PC-3 (cell line): ENCODE data around the gene UPF2. TPM values are rescaled to one million over a fixed set of nuclear protein-coding genes. Genes with fewer than 3 reads are reported as not detected.

ENCODE experiments used
- ATAC-seq: fragments of 200-7000 bp; cut with Tn5 transposase; 2 replicates; pipeline ENCODE4 v1.9.1; 2020; ENCODE audit warnings: mild to moderate bottlenecking, moderate library complexity
- BruUV-seq: library from RNA; stranded (reverse); fragments of 400-500 nt; replicated peaks from 2 replicates; lab custom pipeline; 2021; lab: Mats Ljungman, UMichigan
- CTCF ChIA-PET: fragments of 300-600 bp; sonication (Branson Sonifier 250); formaldehyde crosslinking; loops from one replicate; lab custom pipeline; 2022; ENCODE audit warnings: antibody characterized with exemption; lab: Charles Lee
- POLR2A ChIA-PET: fragments of 300-600 bp; sonication (Branson Sonifier 250); formaldehyde crosslinking; loops from one replicate; lab custom pipeline; 2022; ENCODE audit warnings: antibody characterized with exemption; ENCODE audit not compliant: unreplicated experiment; lab: Charles Lee
- DNase-seq: peaks from one replicate; pipeline ENCODE4 v3.0.0-alpha.2; 2015
- H2AFZ ChIP-seq: fragments of 300-600 bp; sonication (generic); 2 replicates; pipeline ENCODE4 v1.6.0; 2016; ENCODE audit warnings: antibody characterized with exemption, low read length
- H3F3A ChIP-seq: fragments of 300-600 bp; sonication (generic); one replicate; pipeline ENCODE4 v1.6.0; 2017; ENCODE audit warnings: antibody characterized with exemption, low read length, control low read depth, mild to moderate bottlenecking; ENCODE audit not compliant: unreplicated experiment
- H3K27ac ChIP-seq: fragments of 300-600 bp; sonication (generic); 2 replicates; pipeline ENCODE4 v1.5.1; 2016; ENCODE audit warnings: mild to moderate bottlenecking, low read length
- H3K27me3 ChIP-seq: fragments of 300-600 bp; sonication (generic); 2 replicates; pipeline ENCODE4 v1.6.1; 2016; ENCODE audit warnings: low read length, mixed read lengths
- H3K36me3 ChIP-seq: fragments of 300-600 bp; sonication (generic); 2 replicates; pipeline ENCODE4 v1.6.1; 2016; ENCODE audit warnings: low read depth, mixed run types, low read length, mixed read lengths
- H3K4me1 ChIP-seq: fragments of 300-600 bp; sonication (generic); 2 replicates; pipeline ENCODE4 v1.5.1; 2016; ENCODE audit warnings: low read length; ENCODE audit not compliant: insufficient read depth
- H3K4me2 ChIP-seq: fragments of 300-600 bp; sonication (generic); 2 replicates; pipeline ENCODE4 v1.6.0; 2016; ENCODE audit warnings: low read length
- H3K4me3 ChIP-seq: fragments of 300-600 bp; sonication (generic); 2 replicates; pipeline ENCODE4 v1.5.1; 2016; ENCODE audit warnings: mild to moderate bottlenecking, low read length, mixed read lengths
- H3K79me2 ChIP-seq: fragments of 300-600 bp; sonication (generic); 2 replicates; pipeline ENCODE4 v1.6.1; 2017; ENCODE audit warnings: low read length, mixed read lengths
- H3K9ac ChIP-seq: fragments of 300-600 bp; sonication (generic); 2 replicates; pipeline ENCODE4 v1.6.0; 2016; ENCODE audit warnings: mild to moderate bottlenecking, low read length
- H3K9me2 ChIP-seq: fragments of 300-600 bp; sonication (generic); replicated peaks from 2 replicates; pipeline ENCODE4 v1.6.1; 2016; ENCODE audit warnings: mixed run types, low read length, mixed read lengths
- H3K9me3 ChIP-seq: fragments of 300-600 bp; sonication (generic); 2 replicates; pipeline ENCODE4 v1.6.1; 2016; ENCODE audit warnings: low read length, mixed read lengths
- H4K20me1 ChIP-seq: fragments of 300-600 bp; sonication (generic); 2 replicates; pipeline ENCODE4 v1.6.1; 2016; ENCODE audit warnings: low read length, mixed read lengths
- CTCF ChIP-seq: fragments of 300-600 bp; sonication (generic); conservative IDR thresholded peaks from 2 replicates; pipeline ENCODE4 v1.5.1; 2017; ENCODE audit warnings: antibody characterized with exemption, low read depth, mild to moderate bottlenecking, low read length
- EZH2 ChIP-seq: fragments of 300-600 bp; sonication (generic); IDR thresholded peaks from one replicate; pipeline ENCODE4 v1.6.1; 2017; ENCODE audit warnings: antibody characterized with exemption, mild to moderate bottlenecking, low read length; ENCODE audit not compliant: unreplicated experiment
- EZH2phosphoT487 ChIP-seq: fragments of 300-600 bp; sonication (generic); IDR thresholded peaks from 2 replicates; pipeline ENCODE4 v1.6.1; 2018; ENCODE audit warnings: mild to moderate bottlenecking, antibody characterized with exemption, low read length, borderline replicate concordance
- intact Hi-C: fragments of 100-400 bp; cut with micrococcal nuclease; formaldehyde crosslinking; loops from 2 replicates; pipeline ENCODE4 v1.9.0; 2023
- total RNA-seq: library from RNA; depleted of rRNA; stranded (reverse); fragments of >200 nt; gene quantifications from 2 replicates; pipeline ENCODE4 v1.2.3, GENCODE V29; 2014

The UPF2 gene
- total RNA-seq, 1 experiment from 2014 or later, result 12.0 TPM

- H3F3A ChIP-seq, result no peaks in the 10 kb centered on the region
- ChIA-PET POLR2A (interaction anchor here (0.5 kb wide), 1 partner anchor 59 kb away, joined by 3 read pairs; no protein-coding TSS in a partner anchor), CTCF (interaction anchor here (0.6 kb wide), 1 partner anchor 286 kb away, joined by 7 read pairs; no protein-coding TSS in a partner anchor)
- peaks cover 7% of the 10 kb centered on the region; the same call in 1 of the 2 replicates for H3K4me1 ChIP-seq
- H3K9ac ChIP-seq, result peak within 1 kb of the TSS; percentile 93
- peaks cover 16% of the 10 kb centered on the region for H3K79me2 ChIP-seq
- no peaks in the 10 kb centered on the region for H3K9me2 ChIP-seq
- no peaks in the 10 kb centered on the region for H3K27me3 ChIP-seq
- H3K4me3 ChIP-seq, result peak within 1 kb of the TSS; percentile 78
- H3K9me3 ChIP-seq, result no peaks in the 10 kb centered on the region
- no TSS peak for BruUV-seq
- no peaks in the 10 kb centered on the region for H4K20me1 ChIP-seq
- TF ChIP-seq EZH2 (no peak), CTCF (no peak), EZH2phosphoT487 (no peak)
- H3K4me2 ChIP-seq, result peak within 1 kb of the TSS; percentile 77
- DNase-seq (peak; percentile 92), ATAC-seq (peak; percentile 98)
- no peak within 1 kb of the TSS for H3K27ac ChIP-seq
- peak within 1 kb of the TSS; percentile 63 for H2AFZ ChIP-seq
- H3K36me3 ChIP-seq, result no peaks in the 10 kb centered on the region
- intact Hi-C loops, result no loop called here
Observed at GRCh38 chr10:12068449-12069269, 26.1 kb upstream of the UPF2 start, which contains the start of gene DHTKD1. DHTKD1 (plus strand) TSS chr10:12068954; CDS start chr10:12069034, 80 bp downstream.

- BruUV-seq, result no TSS peak
- peak; percentile 39 for ATAC-seq
- peak overlapping the region; percentile 20; the same call in 1 of the 2 replicates for H2AFZ ChIP-seq
- no peaks in the 10 kb centered on the region for H3K9me2 ChIP-seq
- H3K27ac ChIP-seq, result peak overlapping the region; percentile 23; the same call in 1 of the 2 replicates
- no peaks in the 10 kb centered on the region for H3K27me3 ChIP-seq
- no peaks in the 10 kb centered on the region for H4K20me1 ChIP-seq
- intact Hi-C loops, result loop anchor here (1.0 kb wide), 1 partner anchor 24 kb away; no protein-coding TSS in a partner anchor
- no peaks in the 10 kb centered on the region for H3K36me3 ChIP-seq
- no peak overlapping the region for H3K4me3 ChIP-seq
- ChIA-PET CTCF (no interaction called here), POLR2A (no interaction called here)
- peak; percentile 62 for DNase-seq
- no peaks in the 10 kb centered on the region for H3K9me3 ChIP-seq
- H3K4me1 ChIP-seq, result peaks cover 7% of the 10 kb centered on the region; the same call in 1 of the 2 replicates
- TF ChIP-seq EZH2, result no peak
- no peak for TF ChIP-seq CTCF
- TF ChIP-seq EZH2phosphoT487, result no peak
- H3K4me2 ChIP-seq, result peak overlapping the region; percentile 28; the same call in 1 of the 2 replicates
- H3F3A ChIP-seq, result no peaks in the 10 kb centered on the region
- H3K9ac ChIP-seq, result no peak overlapping the region
- H3K79me2 ChIP-seq, result peaks cover 16% of the 10 kb centered on the region
Observed at GRCh38 chr10:12067336-12067735, 24.7 kb upstream of the UPF2 start.
